SJSA1 (cell line): Measurements from ENCODE around the gene TCF7L2. TPM values are rescaled to one million over a fixed set of nuclear protein-coding genes. Genes with fewer than 3 reads are reported as not detected.
"Not testable (repeated sequence)": the region's sequence is repeated elsewhere in the genome, so short reads cannot be mapped to it uniquely, and the experiment has no call there.

Experiments
- DNase-seq, 2 experiments: peaks; one replicate each; pipeline ENCODE4 v3.0.0-alpha.2; 2015 to 2020; ENCODE audit warnings: low spot score in 2 of 2, low read depth in 1 of 2
- H3K27ac ChIP-seq: fragments of 250-450 bp; sonication (Bioruptor Pico); 2 replicates; pipeline ENCODE4 v1.5.1; 2020; ENCODE audit warnings: mild to moderate bottlenecking, moderate library complexity
- H3K27me3 ChIP-seq: fragments of 250-450 bp; sonication (Bioruptor Pico); replicated peaks from 2 replicates; pipeline ENCODE4 v1.5.1; 2020; ENCODE audit warnings: mild to moderate bottlenecking, moderate library complexity
- H3K36me3 ChIP-seq: fragments of 250-450 bp; sonication (Bioruptor Pico); 2 replicates; pipeline ENCODE4 v1.5.1; 2020; ENCODE audit warnings: mild to moderate bottlenecking
- H3K4me1 ChIP-seq: fragments of 250-450 bp; sonication (Bioruptor Pico); replicated peaks from 2 replicates; pipeline ENCODE4 v1.6.1; 2021; ENCODE audit warnings: mild to moderate bottlenecking
- H3K4me3 ChIP-seq: fragments of 250-450 bp; sonication (Bioruptor Pico); 2 replicates; pipeline ENCODE4 v1.5.1; 2020; ENCODE audit warnings: mild to moderate bottlenecking
- H3K9me3 ChIP-seq: fragments of 250-450 bp; sonication (Bioruptor Pico); replicated peaks from 2 replicates; pipeline ENCODE4 v1.5.1; 2020; ENCODE audit warnings: mild to moderate bottlenecking
- total RNA-seq: library from RNA; depleted of rRNA; stranded (reverse); fragments of >200 nt; shearing (Covaris generic); gene quantifications from 2 replicates; pipeline ENCODE4 v1.2.3, GENCODE V29; 2014

Gene TCF7L2
- total RNA-seq, 1 experiment from 2014 or later = 4.4 TPM

- H3K4me3 ChIP-seq = no peak overlapping the region
- peaks cover 29% of the 10 kb centered on the region for H3K36me3 ChIP-seq
- H3K27ac ChIP-seq = peak overlapping the region; percentile 22
- H3K27me3 ChIP-seq = no peaks in the 10 kb centered on the region
- H3K4me1 ChIP-seq = peaks cover 34% of the 10 kb centered on the region
- peak in 1 of 2 experiments; percentile 63 for DNase-seq
- no peaks in the 10 kb centered on the region; the same call in 1 of the 2 replicates for H3K9me3 ChIP-seq
These were observed 143.4 kb downstream of the TCF7L2 start for GRCh38 chr10:113093188-113094113.

DNA sequence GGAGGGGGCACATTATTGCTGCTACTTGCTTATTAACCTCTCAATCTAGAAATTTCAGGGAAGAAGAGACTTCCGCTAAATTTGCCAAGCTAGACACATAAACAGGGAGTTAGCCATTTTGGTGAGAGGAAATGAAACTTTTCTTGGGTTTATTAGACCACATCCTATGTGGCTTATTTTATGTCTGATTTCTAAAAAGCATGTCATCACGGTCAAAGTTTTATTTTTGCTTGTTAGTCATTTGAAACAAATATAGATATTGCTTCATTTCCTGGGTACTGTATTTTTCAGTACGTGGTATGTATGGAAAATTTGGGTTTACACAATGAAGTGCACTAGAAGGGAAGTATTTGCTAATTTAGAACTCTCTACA is 144.1 kb downstream of the TCF7L2 start:
- Histone ChIP-seq H3K27me3 (no peaks in the 10 kb centered on the region), H3K4me1 (peaks cover 35% of the 10 kb centered on the region), H3K9me3 (no peaks in the 10 kb centered on the region; the same call in 1 of the 2 replicates), H3K4me3 (no peak overlapping the region), H3K36me3 (peaks cover 29% of the 10 kb centered on the region), H3K27ac (peak overlapping the region; percentile 22)
- DNase-seq = no peak

GRCh38 chr10:113095419-113096127 is 145.5 kb downstream of the TCF7L2 start:
- no peak for DNase-seq
- Histone ChIP-seq H3K9me3 (no peaks in the 10 kb centered on the region; the same call in 1 of the 2 replicates), H3K4me1 (peaks cover 45% of the 10 kb centered on the region), H3K27me3 (no peaks in the 10 kb centered on the region), H3K4me3 (no peak overlapping the region), H3K36me3 (peaks cover 29% of the 10 kb centered on the region), H3K27ac (no peak overlapping the region)

- Histone ChIP-seq H3K27me3 (no peaks in the 10 kb centered on the region), H3K4me3 (no peak overlapping the region), H3K27ac (no peak overlapping the region), H3K9me3 (no peaks in the 10 kb centered on the region; the same call in 1 of the 2 replicates), H3K4me1 (peaks cover 45% of the 10 kb centered on the region), H3K36me3 (peaks cover 29% of the 10 kb centered on the region)
- DNase-seq = no peak
These were observed 146.3 kb downstream of the TCF7L2 start for GRCh38 chr10:113096128-113096996.

DNA sequence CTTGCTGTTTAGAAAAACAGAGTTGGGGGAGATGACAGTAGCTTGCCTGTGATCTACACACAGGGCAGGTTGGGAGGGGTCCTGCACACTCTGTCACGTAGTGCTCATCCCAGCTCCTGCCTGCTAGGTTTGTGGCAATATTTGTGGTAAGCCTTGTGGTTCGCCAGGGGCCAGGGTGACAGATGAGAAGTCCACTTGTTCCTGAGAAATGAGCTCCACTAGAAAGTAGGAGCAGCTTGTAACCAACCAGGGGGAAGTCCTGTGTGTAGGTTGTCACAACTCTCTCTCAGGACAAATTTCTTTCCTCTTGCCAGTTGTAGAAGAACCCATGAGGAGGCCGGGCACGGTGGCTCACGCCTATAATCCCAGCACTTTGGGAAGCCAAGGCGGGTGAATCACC is 147.0 kb downstream of the TCF7L2 start:
- no peak overlapping the region for H3K4me3 ChIP-seq
- DNase-seq = no peak
- H3K27ac ChIP-seq = no peak overlapping the region
- H3K36me3 ChIP-seq = peaks cover 28% of the 10 kb centered on the region
- H3K4me1 ChIP-seq = peaks cover 46% of the 10 kb centered on the region
- H3K9me3 ChIP-seq = no peaks in the 10 kb centered on the region; the same call in 1 of the 2 replicates
- no peaks in the 10 kb centered on the region for H3K27me3 ChIP-seq

DNA sequence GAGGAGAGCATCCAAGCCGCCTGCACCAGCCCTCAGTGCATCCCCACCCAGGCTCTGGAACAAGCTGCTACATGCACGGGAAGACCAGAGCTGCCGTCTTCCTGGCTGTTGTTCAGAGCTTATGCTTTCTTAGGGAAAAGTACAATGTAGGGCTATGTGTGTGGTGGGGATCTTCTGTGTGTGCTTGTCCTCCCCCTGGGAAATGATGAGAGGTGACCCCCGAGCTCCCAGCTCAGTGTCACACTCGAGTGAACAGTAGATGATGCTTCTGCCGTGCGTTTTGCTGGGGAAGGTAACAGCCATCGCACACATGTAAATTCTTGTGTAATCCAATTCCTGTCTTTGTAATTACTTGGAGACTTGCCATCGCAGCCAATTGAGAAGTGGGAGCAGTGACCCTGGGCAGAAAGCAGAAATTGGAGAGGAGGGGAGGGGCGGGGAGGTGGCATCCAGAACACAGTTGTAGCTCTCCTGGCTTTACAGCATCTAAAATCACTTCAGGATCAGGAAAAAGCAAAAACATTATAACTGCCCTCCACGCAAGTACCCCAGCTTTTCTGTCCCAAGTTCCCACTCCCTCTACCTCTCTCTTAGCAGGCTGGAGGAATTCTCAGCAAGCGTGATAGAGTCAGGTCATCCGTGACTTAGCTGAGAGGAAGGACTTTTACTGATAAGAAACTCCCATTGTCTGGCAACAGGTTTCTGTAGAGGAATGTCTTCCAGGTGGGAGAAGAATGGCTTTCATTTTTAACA is 149.6 kb downstream of the TCF7L2 start:
- Histone ChIP-seq H3K27ac (no peak overlapping the region; the same call in 1 of the 2 replicates), H3K27me3 (no peaks in the 10 kb centered on the region)
- DNase-seq = peak in 1 of 2 experiments; percentile 40

DNA sequence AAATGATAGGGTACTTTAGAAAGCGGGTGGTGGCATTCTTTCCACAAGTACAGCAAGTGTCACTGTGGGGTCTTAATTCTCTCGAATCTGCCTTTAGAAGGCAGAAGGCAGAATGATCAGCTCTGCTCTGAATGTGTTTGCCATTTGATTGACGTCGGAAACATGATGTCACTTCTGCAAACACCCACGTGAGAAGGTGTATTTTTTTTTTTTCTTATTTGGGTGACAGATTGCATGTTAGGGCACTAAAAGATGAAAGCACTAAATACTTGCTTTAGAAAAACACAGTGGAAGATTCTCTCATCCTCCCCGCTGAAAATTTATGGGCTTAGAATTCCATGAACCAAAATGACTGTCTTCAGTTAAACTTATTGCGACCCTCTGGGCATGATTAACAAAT is 150.2 kb downstream of the TCF7L2 start:
- DNase-seq = no peak
- no peaks in the 10 kb centered on the region for H3K9me3 ChIP-seq
- H3K4me1 ChIP-seq = peaks cover 58% of the 10 kb centered on the region
- no peaks in the 10 kb centered on the region for H3K27me3 ChIP-seq
- peaks cover 11% of the 10 kb centered on the region for H3K36me3 ChIP-seq
- no peak overlapping the region for H3K27ac ChIP-seq
- H3K4me3 ChIP-seq = no peak overlapping the region

More for the DNA sequence above, 149.6 kb downstream of the TCF7L2 start:
- peaks cover 13% of the 10 kb centered on the region for H3K36me3 ChIP-seq
- no peaks in the 10 kb centered on the region for H3K9me3 ChIP-seq
- peaks cover 53% of the 10 kb centered on the region for H3K4me1 ChIP-seq
- no peak overlapping the region for H3K4me3 ChIP-seq

DNA sequence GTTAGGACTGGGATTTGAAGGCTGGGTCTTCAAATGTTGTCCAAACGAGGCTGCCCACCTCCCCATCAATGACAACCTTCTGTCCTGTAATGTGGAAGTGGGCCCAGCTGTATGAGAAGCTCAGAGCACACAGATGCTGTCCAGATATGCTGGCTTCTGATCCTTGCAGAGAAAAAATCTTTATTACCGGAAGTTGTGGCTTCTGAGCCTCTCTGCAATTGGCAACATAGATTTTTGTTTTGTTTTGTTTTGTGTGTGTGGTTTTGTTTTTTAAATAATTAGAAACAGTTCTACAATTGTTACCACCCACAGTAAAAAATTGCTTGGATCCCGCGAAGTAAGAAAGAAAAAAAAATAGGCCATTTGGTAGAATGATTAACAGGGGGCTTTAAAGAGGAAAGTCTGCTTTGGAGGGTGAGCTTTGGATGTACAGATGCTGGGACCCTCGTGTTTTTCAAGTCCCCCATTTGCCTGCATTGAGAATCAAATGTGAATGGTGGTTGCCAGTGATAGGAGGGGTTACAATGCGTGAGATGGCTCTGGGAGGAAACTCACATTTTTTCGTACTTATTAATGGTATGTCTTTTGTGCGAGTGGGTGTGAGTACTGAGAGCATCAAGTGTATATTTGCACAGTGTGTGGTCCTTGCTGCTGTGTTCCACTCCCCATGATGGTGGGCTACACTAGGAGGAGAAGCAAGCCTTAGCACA is 153.2 kb downstream of the TCF7L2 start:
- Histone ChIP-seq H3K27ac (peak overlapping the region; percentile 99), H3K9me3 (no peaks in the 10 kb centered on the region), H3K27me3 (no peaks in the 10 kb centered on the region), H3K4me3 (no peak overlapping the region), H3K4me1 (peaks cover 76% of the 10 kb centered on the region), H3K36me3 (peaks cover 4% of the 10 kb centered on the region)
- peak; percentile 79 to 98 for DNase-seq

DNA sequence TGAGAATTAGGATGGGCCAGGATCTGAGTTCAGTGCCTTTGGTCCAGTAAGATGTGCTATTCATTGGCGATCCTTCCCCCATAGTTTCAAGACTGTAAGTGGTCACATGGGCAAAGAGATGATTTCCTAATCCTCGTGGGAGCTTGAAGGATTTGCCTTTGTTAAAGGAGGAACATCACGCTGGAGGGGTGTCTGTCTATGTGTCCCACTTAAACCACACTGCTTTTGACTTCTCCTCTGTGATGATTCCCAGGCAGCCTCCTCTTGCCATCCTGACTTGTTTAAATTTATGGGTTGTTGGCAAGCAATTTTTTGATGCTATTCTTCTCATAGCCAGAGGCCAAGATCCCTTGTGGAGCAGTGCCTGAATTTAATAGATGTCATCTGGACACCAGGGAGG is 154.0 kb downstream of the TCF7L2 start:
- Histone ChIP-seq H3K4me1 (peaks cover 74% of the 10 kb centered on the region), H3K27ac (peak overlapping the region; percentile 99), H3K4me3 (no peak overlapping the region), H3K27me3 (no peaks in the 10 kb centered on the region), H3K36me3 (peaks cover 4% of the 10 kb centered on the region), H3K9me3 (no peaks in the 10 kb centered on the region)
- peak; percentile 50 to 84 for DNase-seq

GRCh38 chr10:113108194-113108835 is 158.3 kb downstream of the TCF7L2 start:
- no peak overlapping the region for H3K27ac ChIP-seq
- peaks cover 44% of the 10 kb centered on the region for H3K4me1 ChIP-seq
- no peak overlapping the region for H3K4me3 ChIP-seq
- H3K9me3 ChIP-seq = no peaks in the 10 kb centered on the region
- no peak for DNase-seq
- peaks cover 4% of the 10 kb centered on the region; the same call in 1 of the 2 replicates for H3K36me3 ChIP-seq
- H3K27me3 ChIP-seq = no peaks in the 10 kb centered on the region

GRCh38 chr10:113108948-113109347 is 158.9 kb downstream of the TCF7L2 start:
- H3K27me3 ChIP-seq = no peaks in the 10 kb centered on the region
- no peak overlapping the region for H3K27ac ChIP-seq
- H3K4me3 ChIP-seq = no peak overlapping the region
- H3K4me1 ChIP-seq = peaks cover 38% of the 10 kb centered on the region
- peaks cover 4% of the 10 kb centered on the region; the same call in 1 of the 2 replicates for H3K36me3 ChIP-seq
- no peak for DNase-seq
- H3K9me3 ChIP-seq = no peaks in the 10 kb centered on the region

DNA sequence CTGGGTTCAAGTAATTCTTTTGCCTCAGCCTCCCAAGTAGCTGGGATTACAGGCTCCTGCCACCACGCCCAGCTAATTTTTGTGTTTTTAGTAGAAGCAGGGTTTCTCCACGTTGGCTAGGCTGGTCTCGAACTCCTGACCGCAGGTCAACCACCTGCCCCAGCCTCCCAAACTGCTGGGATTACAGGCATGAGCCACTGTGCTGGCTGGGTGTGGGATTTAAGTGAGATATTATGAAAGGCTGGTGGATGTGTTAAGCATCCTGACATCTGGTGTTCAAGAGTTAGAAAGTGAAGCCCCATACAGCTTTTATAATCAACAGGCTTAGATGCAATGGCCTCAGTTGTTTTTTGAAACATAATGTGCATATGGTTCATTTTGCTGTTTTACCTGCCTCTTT is 159.4 kb downstream of the TCF7L2 start:
- peaks cover 33% of the 10 kb centered on the region for H3K4me1 ChIP-seq
- DNase-seq, H3K27me3 ChIP-seq, H3K4me3 ChIP-seq, H3K36me3 ChIP-seq, H3K9me3 ChIP-seq, H3K27ac ChIP-seq: not testable (repeated sequence)
